ENCODE data around the gene HEXIM2.

GRCh38 chr17:45118691-45119090, 43.0 kb upstream of the HEXIM2 start:
- TF ChIP-seq CTCF (conservative IDR thresholded peaks at IDR 0.05 in 1 of 2, IDR thresholded peaks at IDR 0.05 in 1 of 2; ENCODE audit: low read depth in 1 of 2, low read length in 2 of 2) (no peak), EZH2 (IDR thresholded peaks at IDR 0.05; ENCODE audit: low read length, missing control alignments) (no peak)

Measured in fibroblast of lung (primary cell).